Measurements from ENCODE around the gene MACF1.

Gene MACF1

DNA sequence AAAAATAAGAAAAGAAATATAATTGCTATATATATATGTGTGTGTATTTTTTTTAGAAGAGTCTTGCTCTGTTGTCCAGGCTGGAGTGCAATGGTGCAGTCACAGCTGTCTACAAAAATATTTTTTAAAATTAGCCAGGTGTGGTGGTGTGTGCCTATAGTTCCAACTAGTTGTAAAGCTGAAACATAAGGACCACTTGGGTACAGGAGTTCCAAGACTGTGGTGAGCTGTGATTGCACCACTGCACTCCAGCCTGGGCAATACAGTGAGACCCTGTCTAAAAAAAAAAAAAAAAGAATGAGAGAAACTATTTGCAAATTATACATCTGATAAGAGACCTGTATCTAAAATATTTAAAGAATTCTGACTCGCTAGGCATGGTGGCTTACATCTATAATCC, 328.9 kb downstream of the MACF1 start:
- DNase-seq (ENCODE audit: insufficient read length) (no peak), FAIRE-seq (no peak)
- TF ChIP-seq TAF1 (IDR thresholded peaks at IDR 0.05; ENCODE audit: borderline replicate concordance, low read depth, low read length) (no peak), POLR2A (IDR thresholded peaks at IDR 0.05; ENCODE audit: low read depth, low read length) (no peak), POLR2AphosphoS5 (IDR thresholded peaks at IDR 0.05; ENCODE audit: low read depth, low read length) (no peak)
